Dendritic cell treated with granulocyte-macrophage colony-stimulating factor and Interleukin-4, amounts not matched to agents 40 ng/mL and 50 ng/mL, for 4 days (primary cell): ENCODE results near the gene MKKS.

Experiments
- H3K27ac Mint-ChIP-seq: one replicate; pipeline ENCODE4 v1.8.0; 2022; ENCODE audit warnings: mild to moderate bottlenecking, mixed read lengths
- H3K27me3 Mint-ChIP-seq: one replicate; pipeline ENCODE4 v1.8.0; 2022; ENCODE audit warnings: mild to moderate bottlenecking, mixed read lengths
- H3K36me3 Mint-ChIP-seq: one replicate; pipeline ENCODE4 v1.8.0; 2022; ENCODE audit warnings: low read depth, mixed read lengths
- H3K4me1 Mint-ChIP-seq: one replicate; pipeline ENCODE4 v1.8.0; 2022; ENCODE audit warnings: low read depth, mixed read lengths
- H3K4me3 Mint-ChIP-seq: one replicate; pipeline ENCODE4 v1.8.0; 2022; ENCODE audit warnings: mild to moderate bottlenecking, moderate library complexity, mixed read lengths
- H3K9me3 Mint-ChIP-seq: one replicate; pipeline ENCODE4 v1.8.0; 2022; ENCODE audit warnings: mixed read lengths
- intact Hi-C: fragments of 100-400 bp; cut with micrococcal nuclease; formaldehyde crosslinking; loops from one replicate; pipeline ENCODE4 v1.15.0; 2022

The MKKS gene

DNA sequence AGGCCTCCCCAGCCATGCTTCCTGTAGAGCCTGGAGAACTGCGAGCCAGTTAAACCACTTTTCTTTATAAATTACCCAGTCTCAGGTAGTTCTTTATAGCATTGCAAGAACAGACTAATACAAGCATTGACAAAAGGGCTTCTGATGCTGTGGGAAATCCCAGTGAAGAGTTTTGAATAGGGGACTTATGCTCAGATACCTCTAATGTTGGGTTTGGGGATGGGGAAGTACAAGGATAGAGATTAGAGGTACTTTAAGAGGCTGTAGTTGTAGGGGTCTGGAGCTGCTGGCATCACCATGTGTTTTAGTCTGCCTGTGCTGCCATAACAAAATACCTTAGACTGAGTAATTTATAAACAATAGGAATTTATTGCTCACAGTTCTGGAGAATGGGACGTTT, 9.9 kb upstream of the MKKS start:
- Mint-ChIP-seq H3K27ac (peak overlapping the region; percentile 61), H3K36me3 (peaks cover 5% of the 10 kb centered on the region), H3K4me3 (no peak overlapping the region), H3K4me1 (peaks cover 36% of the 10 kb centered on the region), H3K27me3 (no peaks in the 10 kb centered on the region), H3K9me3 (no peaks in the 10 kb centered on the region)
- intact Hi-C loops, result no loop called here

DNA sequence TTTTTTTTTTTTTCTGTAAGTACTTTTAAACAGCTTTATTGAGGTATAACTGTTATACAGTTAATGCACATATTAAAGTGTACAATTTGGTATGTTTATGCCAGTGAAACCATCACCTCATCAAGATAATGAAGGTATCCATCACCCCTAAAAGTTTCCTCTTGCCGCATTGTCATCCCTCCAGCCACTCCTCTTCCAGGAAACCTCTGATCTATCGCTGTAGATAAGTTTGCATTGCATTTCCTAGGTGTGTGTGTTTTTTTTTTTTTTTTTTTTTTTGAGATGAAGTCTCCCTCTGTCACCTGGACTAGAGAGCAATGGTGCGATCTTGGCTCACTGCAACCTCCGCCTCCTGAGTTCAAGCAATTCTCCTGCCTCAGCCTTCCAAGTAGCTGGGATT, 4.2 kb upstream of the MKKS start:
- Mint-ChIP-seq H3K36me3 (peaks cover 27% of the 10 kb centered on the region), H3K9me3 (no peaks in the 10 kb centered on the region), H3K27ac (no peak overlapping the region), H3K27me3 (no peaks in the 10 kb centered on the region), H3K4me1 (peaks cover 26% of the 10 kb centered on the region), H3K4me3 (no peak overlapping the region)
- intact Hi-C loops, result no loop called here

DNA sequence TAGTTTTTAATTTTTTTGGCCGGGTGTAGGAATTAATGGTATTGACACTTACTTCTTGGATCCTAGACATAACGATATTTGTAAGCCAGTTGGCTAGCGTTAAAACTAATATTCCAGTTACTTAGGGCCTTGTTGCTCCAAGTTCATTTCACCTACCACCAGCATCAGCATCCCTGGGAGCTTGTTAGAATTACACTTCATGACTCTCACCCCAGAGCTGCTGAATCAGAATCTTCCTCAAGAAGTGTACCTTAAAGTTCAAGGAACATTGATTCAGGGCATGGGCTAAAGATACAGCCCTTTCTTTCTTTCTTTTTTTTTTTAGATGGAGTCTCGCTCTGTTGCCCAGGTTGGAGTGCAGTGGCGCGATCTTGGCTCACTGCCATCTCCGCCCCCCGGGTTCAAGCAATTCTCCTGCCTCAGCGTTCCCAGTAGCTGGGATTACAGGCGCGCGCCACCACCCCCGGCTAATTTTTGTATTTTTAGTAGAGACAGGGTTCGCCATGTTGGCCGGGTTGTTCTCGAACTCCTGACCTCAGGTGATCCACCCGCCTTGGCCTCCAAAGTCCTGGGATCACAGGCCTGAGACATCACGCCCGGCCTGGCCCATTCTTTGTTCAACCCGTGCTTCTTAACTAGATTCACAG, 2.2 kb upstream of the MKKS start:
- no peaks in the 10 kb centered on the region for H3K27me3 Mint-ChIP-seq
- H3K36me3 Mint-ChIP-seq, result peaks cover 47% of the 10 kb centered on the region
- intact Hi-C loops, result no loop called here
- no peaks in the 10 kb centered on the region for H3K9me3 Mint-ChIP-seq
- H3K27ac Mint-ChIP-seq, result peak overlapping the region; percentile 100
- no peak overlapping the region for H3K4me3 Mint-ChIP-seq
- peaks cover 36% of the 10 kb centered on the region for H3K4me1 Mint-ChIP-seq

DNA sequence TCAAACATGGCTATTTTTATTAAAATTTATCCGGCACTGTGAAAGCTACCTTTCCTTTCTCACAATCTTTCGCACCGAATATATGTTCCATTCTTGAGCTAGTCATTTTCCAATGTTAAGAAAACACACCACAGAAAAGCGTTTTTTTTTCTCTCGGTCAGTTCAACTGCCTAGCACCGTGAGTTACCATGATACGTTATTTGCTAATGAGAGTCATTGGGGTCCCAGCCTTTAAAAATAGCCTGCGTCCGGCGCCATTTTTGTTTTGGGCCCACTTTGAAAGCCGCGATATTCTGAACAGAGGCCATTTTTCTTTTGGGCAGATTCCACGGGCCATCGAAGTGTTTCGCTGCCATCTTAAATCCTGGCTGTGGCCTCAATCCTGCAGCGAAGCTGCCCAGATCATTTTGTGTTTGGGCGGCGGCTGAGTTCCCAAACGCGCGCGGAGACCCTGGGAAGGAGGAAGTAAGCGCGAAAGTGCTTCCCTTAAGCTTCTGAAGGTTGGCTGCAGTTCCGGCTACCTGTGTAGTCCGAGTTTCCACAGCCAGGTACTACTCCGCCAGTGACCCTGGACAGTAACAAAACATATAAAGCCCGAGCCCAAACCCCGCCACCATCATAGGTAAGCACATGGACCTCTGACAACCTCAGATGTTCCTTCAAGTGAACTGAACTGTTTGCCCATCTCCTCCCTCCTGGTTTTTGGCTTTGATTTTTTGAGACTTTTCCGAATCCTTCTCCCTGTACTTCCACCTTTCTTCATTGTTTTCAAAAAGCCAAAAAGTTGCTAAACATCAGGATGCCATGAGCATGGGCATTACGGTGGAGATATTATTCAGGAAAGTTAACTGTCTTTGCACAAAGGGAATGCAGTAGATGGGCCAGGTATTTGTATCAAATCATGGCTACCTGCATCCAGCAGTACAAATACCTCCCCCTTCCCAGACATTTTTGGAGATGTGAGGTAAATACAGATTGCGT, 1.1 kb upstream of the MKKS start, which contains the start of gene SLX4IP:
TSS of gene SLX4IP (plus strand) at position 474 of the 981 bp plus-strand sequence. CDS start 22,900 bp downstream, outside the sequence.
- intact Hi-C loops, result loop anchor here (1.0 to 2.0 kb wide), 4 partner anchors 18 to 239 kb away; no protein-coding TSS in a partner anchor
- no peaks in the 10 kb centered on the region for H3K9me3 Mint-ChIP-seq
- peak within 1 kb of the TSS; percentile 100 for H3K27ac Mint-ChIP-seq
- peak within 1 kb of the TSS; percentile 90 for H3K4me3 Mint-ChIP-seq
- peaks cover 46% of the 10 kb centered on the region for H3K4me1 Mint-ChIP-seq
- H3K27me3 Mint-ChIP-seq, result no peaks in the 10 kb centered on the region
- peaks cover 43% of the 10 kb centered on the region for H3K36me3 Mint-ChIP-seq

DNA sequence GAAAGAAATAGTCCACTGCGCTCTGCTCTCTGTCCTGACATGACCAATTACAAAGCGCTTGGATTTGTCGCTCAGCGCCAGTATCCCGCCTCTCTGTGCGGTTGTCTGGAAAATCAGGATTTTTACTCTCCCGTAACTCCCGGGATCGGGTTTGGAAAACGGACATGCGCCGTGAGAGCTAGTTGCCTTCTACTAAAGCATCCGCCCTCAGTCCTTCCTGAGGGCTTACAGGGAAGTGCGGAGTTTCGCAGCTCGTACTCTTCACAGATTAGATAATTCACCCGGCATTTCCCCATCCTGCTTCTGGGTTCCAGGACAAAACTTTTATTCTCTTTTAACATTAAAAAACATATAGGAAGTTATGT, 427 bp upstream of the MKKS start:
- Mint-ChIP-seq H3K27ac (peak overlapping the region; percentile 100), H3K4me1 (peaks cover 53% of the 10 kb centered on the region), H3K4me3 (peak overlapping the region; percentile 90), H3K9me3 (no peaks in the 10 kb centered on the region), H3K27me3 (no peaks in the 10 kb centered on the region), H3K36me3 (peaks cover 47% of the 10 kb centered on the region)
- intact Hi-C loops, result loop anchor here (1.0 to 2.0 kb wide), 2 partner anchors 19 to 42 kb away; no protein-coding TSS in a partner anchor

DNA sequence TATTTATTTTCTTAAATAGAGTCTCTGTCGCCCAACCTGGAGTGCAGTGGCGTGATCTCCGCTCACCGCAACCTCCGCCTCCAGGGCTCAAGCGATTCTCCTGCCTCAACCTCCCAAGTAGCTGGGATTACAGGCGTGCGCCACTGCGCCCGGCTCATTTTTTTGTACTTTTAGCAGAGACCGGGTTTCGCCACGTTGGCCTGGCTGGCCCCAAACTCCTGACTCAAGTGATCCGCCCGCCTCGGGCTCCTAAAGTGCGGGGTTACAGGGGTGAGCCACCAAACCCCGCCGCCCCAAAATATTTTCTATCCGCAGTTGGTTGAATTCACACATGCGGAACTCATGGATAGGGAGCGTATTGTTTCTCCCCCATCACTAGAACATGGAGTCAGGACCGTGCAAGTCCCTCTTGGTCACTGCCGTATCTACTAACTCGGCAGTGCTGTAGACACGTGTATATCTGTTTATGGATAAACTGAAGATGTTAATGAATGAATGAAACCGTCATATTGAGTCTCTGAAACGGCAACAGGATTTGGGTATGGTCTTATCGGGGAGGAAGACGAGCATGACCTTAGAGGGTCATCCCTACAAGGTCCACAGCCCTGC, 904 bp downstream of the MKKS start:
- no peaks in the 10 kb centered on the region for H3K9me3 Mint-ChIP-seq
- H3K4me3 Mint-ChIP-seq, result peak overlapping the region; percentile 90
- H3K27me3 Mint-ChIP-seq, result no peaks in the 10 kb centered on the region
- H3K27ac Mint-ChIP-seq, result peak overlapping the region; percentile 100
- peaks cover 56% of the 10 kb centered on the region for H3K36me3 Mint-ChIP-seq
- intact Hi-C loops, result no loop called here
- peaks cover 66% of the 10 kb centered on the region for H3K4me1 Mint-ChIP-seq

DNA sequence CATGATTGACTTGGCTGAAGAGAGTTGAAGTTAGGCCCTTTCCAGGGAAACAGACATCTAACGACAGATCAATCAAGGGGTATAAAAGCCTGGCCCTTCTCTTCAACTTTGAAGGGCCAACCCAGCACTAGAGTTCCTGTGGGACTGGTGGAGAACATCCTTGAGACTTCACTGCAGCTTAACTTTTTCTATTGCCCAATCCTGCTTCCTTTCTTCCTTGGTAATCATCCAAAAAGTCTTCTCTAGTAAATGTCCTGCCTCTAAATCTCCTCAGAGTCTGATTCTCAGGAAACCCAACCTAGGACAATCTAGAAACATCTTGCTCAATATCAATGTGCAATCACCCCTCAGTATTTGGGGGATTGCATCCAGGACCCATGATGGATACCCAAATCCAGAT, 1.9 kb downstream of the MKKS start:
- H3K27me3 Mint-ChIP-seq, result no peaks in the 10 kb centered on the region
- no peaks in the 10 kb centered on the region for H3K9me3 Mint-ChIP-seq
- H3K27ac Mint-ChIP-seq, result peak overlapping the region; percentile 100
- intact Hi-C loops, result no loop called here
- peaks cover 64% of the 10 kb centered on the region for H3K36me3 Mint-ChIP-seq
- peaks cover 69% of the 10 kb centered on the region for H3K4me1 Mint-ChIP-seq
- H3K4me3 Mint-ChIP-seq, result peak overlapping the region; percentile 60

DNA sequence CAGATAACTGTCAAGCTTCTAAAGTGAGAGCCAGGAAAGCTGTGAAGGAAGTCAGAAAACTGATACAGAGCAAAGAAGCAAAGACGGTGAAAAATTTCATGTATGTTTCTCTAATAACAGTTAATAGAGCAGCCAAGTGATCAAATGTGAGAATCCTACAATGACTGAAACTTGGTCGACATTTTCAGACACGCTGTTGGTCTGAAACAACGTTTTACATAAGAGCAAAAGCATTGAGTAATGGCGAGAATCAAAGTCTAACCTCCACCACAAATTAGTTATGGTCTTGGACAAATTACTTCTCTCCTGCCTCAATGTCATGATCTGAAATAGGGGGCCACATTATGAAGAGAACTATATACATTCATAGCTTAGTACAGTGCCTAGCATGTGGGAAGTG, 3.3 kb downstream of the MKKS start:
- Mint-ChIP-seq H3K4me3 (no peak overlapping the region), H3K27me3 (no peaks in the 10 kb centered on the region)
- intact Hi-C loops, result no loop called here

DNA sequence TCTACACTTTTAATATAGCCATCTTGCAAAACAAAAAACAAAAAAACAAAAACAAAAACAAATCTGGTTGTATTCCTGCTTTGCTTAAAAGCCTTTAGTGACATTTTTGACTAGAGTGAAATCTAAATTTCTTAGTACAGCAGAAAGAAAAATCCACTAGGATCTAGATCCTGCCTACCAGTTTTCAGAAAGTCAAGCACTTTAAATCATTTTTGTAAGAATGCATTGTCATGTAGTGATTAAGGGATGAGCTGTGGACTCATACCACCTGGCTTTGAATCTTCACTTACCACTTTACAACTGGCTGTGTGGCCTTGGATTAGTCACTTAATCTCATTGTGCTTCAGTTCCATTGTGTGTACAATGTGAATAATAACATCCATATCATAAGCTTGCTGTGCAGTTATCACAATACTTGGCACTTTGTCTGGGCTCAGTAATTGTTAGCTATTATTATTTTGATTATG, 4.0 kb downstream of the MKKS start:
- H3K9me3 Mint-ChIP-seq, result no peaks in the 10 kb centered on the region
- peaks cover 75% of the 10 kb centered on the region for H3K36me3 Mint-ChIP-seq
- intact Hi-C loops, result loop anchor here (10.0 kb wide), 1 partner anchor 215 kb away; the partner anchor contains the start of gene SNAP25
- peaks cover 66% of the 10 kb centered on the region for H3K4me1 Mint-ChIP-seq
- no peaks in the 10 kb centered on the region for H3K27me3 Mint-ChIP-seq
- H3K4me3 Mint-ChIP-seq, result no peak overlapping the region
- H3K27ac Mint-ChIP-seq, result no peak overlapping the region

More for the DNA sequence above, 3.3 kb downstream of the MKKS start:
- no peak overlapping the region for H3K27ac Mint-ChIP-seq
- no peaks in the 10 kb centered on the region for H3K9me3 Mint-ChIP-seq
- H3K4me1 Mint-ChIP-seq, result peaks cover 72% of the 10 kb centered on the region
- peaks cover 76% of the 10 kb centered on the region for H3K36me3 Mint-ChIP-seq

DNA sequence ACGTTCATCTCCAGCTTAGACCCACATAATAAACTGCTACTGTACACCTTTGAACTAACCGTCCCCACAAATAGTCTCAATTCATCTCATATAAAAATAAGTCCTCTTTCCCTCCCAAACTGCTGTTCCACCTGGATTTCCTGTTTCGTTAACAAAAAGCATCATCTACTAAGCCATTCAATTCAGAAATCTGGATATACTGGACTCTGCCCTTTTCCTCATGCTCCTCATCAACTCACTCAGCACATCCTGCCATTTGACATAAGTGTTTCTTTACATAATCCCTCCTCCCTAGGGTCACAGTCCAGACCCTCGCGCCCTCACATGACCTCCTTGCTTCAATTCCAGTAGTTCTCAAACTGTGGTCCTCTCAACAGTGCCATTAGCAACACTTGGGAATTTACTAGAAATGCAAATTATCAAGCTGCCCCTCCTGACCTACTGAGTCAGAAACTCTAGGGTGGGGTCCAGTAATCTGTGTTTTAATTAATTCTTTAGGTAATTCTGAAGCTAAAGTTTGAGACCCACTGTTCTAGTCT, 4.5 kb downstream of the MKKS start:
- Mint-ChIP-seq H3K27me3 (no peaks in the 10 kb centered on the region), H3K4me3 (no peak overlapping the region), H3K36me3 (peaks cover 80% of the 10 kb centered on the region), H3K4me1 (peaks cover 66% of the 10 kb centered on the region), H3K9me3 (no peaks in the 10 kb centered on the region), H3K27ac (peak overlapping the region; percentile 4)
- intact Hi-C loops, result loop anchor here (10.0 kb wide), 1 partner anchor 215 kb away; the partner anchor contains the start of gene SNAP25

DNA sequence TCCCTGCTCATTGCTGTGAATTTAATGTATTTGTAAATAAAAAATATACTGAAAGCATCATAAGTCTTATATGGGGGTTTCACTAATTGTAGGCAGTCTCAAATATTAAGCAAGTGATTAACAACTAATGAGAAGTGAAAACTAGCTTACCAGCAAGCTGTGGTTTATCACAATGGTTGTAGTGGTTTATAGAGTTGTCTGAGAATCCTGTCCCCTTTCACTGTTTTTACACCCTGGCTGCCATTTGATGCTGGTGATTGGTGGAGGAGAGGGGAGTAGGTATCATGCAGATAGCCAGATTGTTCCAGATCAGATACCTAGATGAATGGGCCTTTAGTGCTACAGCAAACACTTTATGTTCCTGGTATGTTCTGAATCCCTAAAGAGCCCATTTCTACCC, 6.0 kb downstream of the MKKS start:
- intact Hi-C loops, result loop anchor here (10.0 kb wide), 1 partner anchor 213 kb away; the partner anchor contains the start of gene SNAP25
- Mint-ChIP-seq H3K27ac (peak overlapping the region; percentile 4), H3K36me3 (peaks cover 80% of the 10 kb centered on the region), H3K9me3 (no peaks in the 10 kb centered on the region), H3K4me1 (peaks cover 76% of the 10 kb centered on the region), H3K27me3 (no peaks in the 10 kb centered on the region), H3K4me3 (no peak overlapping the region)

DNA sequence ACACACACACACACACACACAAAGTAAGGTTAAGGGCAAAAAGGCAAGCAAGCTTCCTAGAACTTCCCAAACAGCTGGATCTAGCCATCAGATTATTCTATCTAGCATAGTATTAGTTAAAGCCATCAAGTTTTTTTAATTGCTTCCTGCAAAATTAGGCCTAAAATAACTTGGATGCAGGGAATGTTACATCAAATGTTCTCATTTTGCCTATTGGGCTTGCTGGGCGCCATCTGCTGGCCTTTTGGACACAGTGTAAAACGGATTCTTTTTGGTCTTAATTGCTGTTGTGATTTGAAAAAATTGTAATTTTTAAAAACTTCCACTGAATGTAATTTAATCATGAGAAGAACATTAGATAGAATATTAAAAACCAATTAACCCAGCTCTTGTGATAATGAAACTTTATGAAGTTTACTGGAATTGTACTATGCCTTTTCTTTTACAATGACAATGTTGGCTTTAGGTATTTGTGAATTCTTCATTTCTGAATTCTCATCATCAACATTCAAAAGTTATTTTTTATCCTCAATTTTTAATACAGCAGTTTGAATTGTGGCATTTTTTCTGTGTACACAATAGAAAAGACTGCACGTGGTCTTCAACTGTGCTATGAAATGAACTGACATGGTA, 6.8 kb downstream of the MKKS start:
- Mint-ChIP-seq H3K4me1 (peaks cover 73% of the 10 kb centered on the region), H3K27ac (peak overlapping the region; percentile 4), H3K4me3 (no peak overlapping the region), H3K9me3 (no peaks in the 10 kb centered on the region), H3K27me3 (no peaks in the 10 kb centered on the region), H3K36me3 (peaks cover 77% of the 10 kb centered on the region)
- intact Hi-C loops, result loop anchor here (2.0 to 10.0 kb wide), 3 partner anchors 212 to 810 kb away; partner anchors contain the start of gene SNAP25

DNA sequence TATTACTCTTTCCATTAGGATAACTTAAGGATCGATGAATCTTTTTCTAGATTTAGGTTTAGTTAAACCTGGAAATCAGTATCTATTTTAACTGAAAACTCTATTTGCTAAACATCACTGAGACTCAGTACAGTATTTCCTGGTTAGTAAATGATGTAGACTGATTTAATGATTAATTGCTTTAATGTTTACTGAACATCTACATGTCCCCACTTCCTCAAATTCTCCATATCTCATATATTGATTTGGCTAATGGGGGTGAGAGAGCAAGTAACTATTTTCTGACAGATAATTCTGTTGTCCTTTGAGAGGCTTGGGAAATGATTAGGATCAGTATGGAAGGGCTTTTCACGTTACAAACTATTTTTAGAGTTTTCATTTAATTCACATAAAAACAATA, 10.3 kb downstream of the MKKS start:
- no peaks in the 10 kb centered on the region for H3K9me3 Mint-ChIP-seq

More for the DNA sequence above, 10.3 kb downstream of the MKKS start:
- H3K36me3 Mint-ChIP-seq, result peaks cover 69% of the 10 kb centered on the region
- H3K4me1 Mint-ChIP-seq, result peaks cover 39% of the 10 kb centered on the region
- no peak overlapping the region for H3K27ac Mint-ChIP-seq
- no peak overlapping the region for H3K4me3 Mint-ChIP-seq
- no peaks in the 10 kb centered on the region for H3K27me3 Mint-ChIP-seq
- intact Hi-C loops, result loop anchor here (5.0 to 10.0 kb wide), 2 partner anchors 209 to 331 kb away; partner anchors contain the start of gene SNAP25
